ENCODE measurements around the gene QRFPR.
"Not testable (repeated sequence)": the region's sequence is repeated elsewhere in the genome, so short reads cannot be mapped to it uniquely, and the experiment has no call there.

QRFPR gene

GRCh38 chr4:121339307-121339706 lies 41.5 kb downstream of the QRFPR start:
- no peak for DNase-seq

GRCh38 chr4:121338518-121338917 lies 42.3 kb downstream of the QRFPR start:
- no peak for DNase-seq

- DNase-seq: no peak
These were observed 44.1 kb downstream of the QRFPR start for GRCh38 chr4:121336706-121337105.

- no peak for DNase-seq
These were observed 50.6 kb downstream of the QRFPR start for GRCh38 chr4:121330180-121330665.

- DNase-seq: no peak
These were observed 54.2 kb downstream of the QRFPR start for GRCh38 chr4:121326597-121326996.

GRCh38 chr4:121324331-121324730 lies 56.5 kb downstream of the QRFPR start:
- no peak for DNase-seq

GRCh38 chr4:121321466-121321865 lies 59.4 kb downstream of the QRFPR start:
- no peak for DNase-seq

- no peak for DNase-seq
These were observed 64.7 kb downstream of the QRFPR start for GRCh38 chr4:121316091-121316490.

GRCh38 chr4:121313430-121313829 lies 67.4 kb downstream of the QRFPR start:
- DNase-seq: not testable (repeated sequence)

GRCh38 chr4:121308828-121309227 lies 72.0 kb downstream of the QRFPR start:
- DNase-seq: no peak

GRCh38 chr4:121308328-121308663 lies 72.5 kb downstream of the QRFPR start:
- DNase-seq: no peak

- DNase-seq: peak; percentile 2
These were observed 73.1 kb downstream of the QRFPR start for GRCh38 chr4:121307445-121308327.

GRCh38 chr4:121306931-121307330 lies 73.9 kb downstream of the QRFPR start:
- DNase-seq: no peak

- DNase-seq: no peak
These were observed 75.9 kb downstream of the QRFPR start for GRCh38 chr4:121304893-121305292.

- DNase-seq: no peak
These were observed 81.5 kb downstream of the QRFPR start for GRCh38 chr4:121299367-121299766.

- DNase-seq: no peak
These were observed 97.5 kb downstream of the QRFPR start for GRCh38 chr4:121283319-121283718.

GRCh38 chr4:121280425-121280824 lies 100.4 kb downstream of the QRFPR start:
- no peak for DNase-seq

GRCh38 chr4:121278811-121279368 lies 101.9 kb downstream of the QRFPR start:
- no peak for DNase-seq
